Esophagus mucosa (tissue), 1 donor: Measurements from ENCODE around the gene NECAB3. TPM values are rescaled to one million over a fixed set of nuclear protein-coding genes. Genes with fewer than 3 reads are reported as not detected.
A peak's percentile ranks its signal among the peaks of the same experiment; 100 is the strongest.

ENCODE experiments used
- ATAC-seq: fragments of 200-7000 bp; cut with Tn5 transposase; one replicate; pipeline ENCODE4 v1.9.1; 2020
- total RNA-seq: library from RNA; stranded (reverse); gene quantifications from one replicate; pipeline ENCODE4 v1.2.4, GENCODE V29; 2023
- donor health status: DM: yes; HTN: yes; CAD: no.

NECAB3 gene
- total RNA-seq, 1 donor from 2014 or later = 8.0 TPM

DNA sequence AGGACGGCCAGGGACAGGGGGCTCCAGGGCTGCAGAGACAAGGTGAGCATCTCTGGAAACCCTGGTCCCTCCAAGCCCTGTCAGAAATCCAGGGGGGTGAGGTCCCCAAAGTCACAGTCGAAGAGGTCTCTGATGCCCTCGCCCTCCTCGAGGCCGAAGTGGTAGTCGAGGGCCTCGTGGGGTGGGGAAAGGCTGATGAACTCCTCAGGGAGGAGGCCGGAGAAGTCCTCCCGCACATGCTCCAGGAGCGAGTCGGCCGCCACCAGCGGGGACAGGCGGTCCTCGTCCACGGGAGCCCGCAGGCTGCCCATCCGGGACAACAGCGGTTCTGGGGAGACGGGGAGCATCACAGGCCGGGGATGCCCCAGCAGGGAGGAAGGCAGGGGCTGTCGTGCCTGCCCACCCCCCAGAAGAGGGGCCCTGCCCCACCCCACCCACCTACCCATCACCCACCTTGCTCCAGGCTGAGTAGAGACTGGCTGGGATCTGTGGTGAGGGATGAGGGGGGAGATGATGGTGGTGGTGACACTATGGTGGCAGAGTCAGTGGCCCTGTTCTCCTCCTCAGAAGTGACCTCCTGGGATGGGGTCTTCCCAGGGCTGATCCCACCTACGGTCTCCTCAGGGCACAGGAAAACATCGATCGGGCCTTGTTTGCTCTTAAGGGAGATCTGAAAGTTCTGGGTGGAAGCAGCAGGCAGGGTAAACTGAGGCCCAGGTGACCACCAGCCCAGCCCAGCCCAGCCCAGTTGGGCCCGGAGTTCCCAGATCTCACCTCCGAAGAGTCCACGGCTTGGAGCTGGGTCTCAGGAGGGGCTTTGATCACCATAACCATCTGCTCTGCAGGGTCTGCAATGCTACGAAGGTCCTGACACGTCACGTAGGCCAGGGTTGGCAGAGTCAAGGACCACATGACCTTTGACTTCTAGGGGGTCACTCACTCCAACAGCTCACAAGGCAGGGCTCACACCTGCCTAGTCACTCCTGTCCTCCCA lies 2.7 kb upstream of the NECAB3 start:
- ATAC-seq = no peak

DNA sequence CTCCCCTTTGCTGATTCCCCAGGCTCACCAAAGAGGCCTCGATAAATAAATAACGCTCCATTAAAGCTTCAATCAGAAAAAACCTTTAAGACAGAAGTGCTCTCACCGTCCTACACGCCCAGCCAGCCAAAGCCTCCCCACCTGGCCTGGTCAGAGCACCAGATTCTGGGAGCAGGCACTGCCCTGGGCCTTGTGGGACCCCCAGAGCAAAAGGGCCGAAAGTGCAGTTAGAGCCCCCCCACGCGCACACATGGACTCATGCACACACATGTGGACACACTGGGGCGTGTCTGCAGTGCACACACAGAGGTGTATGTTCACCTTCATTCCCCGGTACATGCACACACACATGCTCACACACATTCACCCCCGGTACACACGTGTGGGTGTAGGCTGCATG lies 1.9 kb upstream of the NECAB3 start:
- no peak for ATAC-seq

DNA sequence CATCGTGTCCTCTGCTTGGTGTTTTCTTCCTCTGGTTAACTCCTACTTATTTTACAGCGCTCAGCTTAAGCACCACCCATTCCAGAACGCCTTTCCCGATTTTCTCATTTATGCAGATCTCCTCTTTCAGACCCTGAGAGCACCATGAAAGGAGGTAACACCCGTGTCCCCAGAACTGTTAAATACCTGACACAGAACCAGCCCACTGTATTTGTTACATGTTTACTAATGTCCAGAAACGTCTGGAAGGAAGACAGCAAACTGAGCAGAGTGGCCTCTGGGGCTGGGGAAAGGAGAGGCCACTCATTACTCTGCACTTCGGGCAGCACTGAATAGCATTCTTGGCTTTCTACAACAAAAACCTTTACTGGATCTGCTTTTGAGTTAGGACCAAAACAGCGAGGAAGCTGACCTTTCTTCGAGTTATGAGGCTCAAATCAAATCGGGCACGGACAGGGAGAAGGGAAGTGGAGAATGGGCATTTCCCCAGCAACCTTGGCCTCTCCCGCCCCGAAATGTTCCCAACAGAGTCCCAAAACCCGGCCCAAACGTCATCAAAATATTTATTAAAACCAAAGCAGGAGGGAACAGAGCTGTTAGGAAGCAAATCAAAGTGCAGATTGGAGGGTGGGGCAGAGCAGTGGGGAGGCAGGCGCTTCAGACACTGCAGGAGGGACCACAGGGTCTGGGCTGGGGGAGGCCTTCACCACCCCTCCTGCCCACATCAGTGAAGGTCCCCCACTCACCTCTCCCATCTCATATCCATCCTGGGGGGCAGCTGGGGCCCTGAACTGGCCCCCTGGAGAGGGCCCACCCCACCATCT lies 1.1 kb upstream of the NECAB3 start:
- no peak for ATAC-seq

DNA sequence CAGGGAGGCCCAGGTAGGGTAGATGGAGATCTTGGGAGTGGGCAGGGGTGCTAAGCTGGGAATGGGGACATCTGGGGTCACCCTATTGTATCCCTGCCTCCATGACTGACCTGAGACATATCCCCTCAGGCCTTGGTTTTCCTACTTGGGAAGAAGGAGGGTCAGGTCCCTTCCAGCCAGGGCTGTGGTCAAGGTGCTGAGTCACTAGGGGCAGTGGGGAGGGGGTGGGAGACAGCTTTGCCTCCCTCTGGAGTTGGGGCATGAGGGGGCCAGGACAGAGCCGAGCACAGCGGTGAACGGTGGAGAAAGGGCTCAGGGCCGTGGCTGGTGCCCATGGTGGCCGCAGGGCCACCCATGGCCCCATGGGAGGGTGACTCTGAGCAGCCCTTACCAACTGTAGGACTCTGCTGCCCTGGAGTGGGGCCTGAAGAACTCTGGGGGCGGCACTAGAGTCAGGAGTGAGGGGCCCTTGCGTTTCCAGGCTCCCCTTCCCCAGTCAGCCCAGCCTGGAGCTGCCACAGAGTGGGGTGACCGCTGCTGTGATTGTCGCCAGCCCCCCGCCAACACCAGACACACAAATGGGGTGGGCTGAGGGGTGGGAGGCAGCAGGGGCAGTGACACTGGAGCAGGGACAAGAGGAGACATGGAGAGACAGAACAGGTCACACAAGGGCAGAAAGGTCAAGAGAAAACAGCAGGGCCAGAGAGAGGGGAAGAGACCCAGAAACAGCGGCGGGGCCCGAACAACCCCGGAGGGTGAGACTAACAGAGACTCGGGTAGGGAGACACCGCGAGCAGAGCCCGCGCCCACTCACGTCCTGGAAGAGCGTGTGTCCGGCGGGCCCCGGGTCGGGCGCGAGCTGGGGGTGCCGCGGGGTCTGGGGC lies 576 bp downstream of the NECAB3 start:
- ATAC-seq = no peak

DNA sequence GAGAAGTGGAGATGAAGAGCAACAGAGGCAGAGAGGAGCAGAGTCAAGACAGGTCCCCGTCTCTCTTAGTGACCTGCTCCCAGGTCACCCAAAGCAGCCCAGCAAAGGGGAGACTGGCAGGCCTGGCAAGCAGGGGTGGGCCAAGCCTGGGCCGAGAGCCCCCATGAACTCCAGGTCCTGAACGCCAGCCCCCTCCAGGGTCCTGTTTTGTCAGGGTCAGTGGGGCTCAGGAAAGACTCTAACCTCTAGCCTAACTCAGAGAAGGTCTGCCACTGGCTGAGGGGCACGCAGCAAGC lies 1.2 kb downstream of the NECAB3 start:
- no peak for ATAC-seq

DNA sequence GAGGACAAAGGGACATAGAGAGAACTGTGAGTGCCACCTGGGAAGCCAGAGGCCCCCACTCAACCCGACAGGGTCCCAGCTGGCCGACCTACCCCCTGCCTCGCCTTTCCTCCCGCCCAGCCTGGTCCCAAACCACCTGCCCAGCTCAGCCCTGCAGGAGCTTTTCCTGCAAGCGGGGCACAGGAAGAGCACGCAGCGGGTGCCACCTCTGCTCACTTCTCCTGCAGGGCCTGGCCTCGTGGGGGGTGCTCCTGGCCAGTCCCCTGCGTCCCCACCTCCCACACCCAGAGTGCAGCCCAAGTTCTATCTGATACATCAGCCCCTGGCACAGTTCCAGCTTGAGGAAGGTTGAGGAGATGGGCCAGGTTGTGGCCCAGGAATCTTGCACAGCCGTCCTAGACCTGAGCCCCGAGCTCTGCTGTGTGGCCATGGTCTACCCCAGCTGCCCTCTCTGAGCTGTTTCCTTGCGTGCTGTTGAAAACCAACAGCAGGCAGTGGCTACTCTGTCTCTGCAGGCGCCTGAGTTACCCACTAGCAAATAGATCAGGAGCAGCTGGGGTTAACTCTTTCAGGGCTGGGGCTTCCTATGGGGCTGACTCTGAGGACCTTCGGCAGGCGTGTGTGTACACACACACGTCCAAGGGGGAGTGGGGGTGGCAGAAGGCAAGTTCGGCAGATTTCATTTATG lies 1.7 kb downstream of the NECAB3 start:
- no peak for ATAC-seq

DNA sequence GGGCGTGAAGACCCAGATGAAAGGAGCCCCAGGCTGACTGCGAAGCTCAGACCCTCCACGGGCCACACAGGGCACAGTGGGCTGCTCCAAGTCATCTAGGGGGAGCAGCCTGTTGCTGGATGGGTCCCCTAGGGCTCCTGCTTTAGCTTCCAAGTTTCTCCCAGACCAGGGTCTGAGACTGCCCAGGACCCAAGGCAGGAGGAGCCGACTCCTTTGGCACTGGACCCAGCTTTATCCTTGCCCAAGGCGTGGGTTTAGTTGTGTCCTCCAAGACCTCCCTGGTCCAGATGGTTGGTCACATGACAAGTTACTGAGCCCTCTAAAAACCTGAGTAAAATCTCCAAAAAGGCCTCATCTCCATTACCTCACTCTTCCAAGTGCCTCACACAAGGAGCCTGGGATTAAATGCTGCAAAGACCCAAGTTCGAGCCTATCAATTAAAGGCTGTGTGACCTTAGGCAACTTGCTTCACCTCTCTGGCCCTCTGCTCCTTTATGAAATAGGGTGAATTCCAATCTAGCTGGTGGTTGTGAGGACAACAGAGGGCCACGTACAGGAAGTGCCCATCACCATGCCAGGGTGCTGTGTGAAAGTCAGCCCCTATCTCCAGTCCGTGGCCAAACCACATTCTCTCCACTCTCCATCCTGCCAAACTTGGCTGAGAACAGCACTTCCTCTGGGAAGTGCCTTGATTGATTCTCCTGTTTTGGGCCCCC lies 2.5 kb downstream of the NECAB3 start:
- ATAC-seq = no peak

DNA sequence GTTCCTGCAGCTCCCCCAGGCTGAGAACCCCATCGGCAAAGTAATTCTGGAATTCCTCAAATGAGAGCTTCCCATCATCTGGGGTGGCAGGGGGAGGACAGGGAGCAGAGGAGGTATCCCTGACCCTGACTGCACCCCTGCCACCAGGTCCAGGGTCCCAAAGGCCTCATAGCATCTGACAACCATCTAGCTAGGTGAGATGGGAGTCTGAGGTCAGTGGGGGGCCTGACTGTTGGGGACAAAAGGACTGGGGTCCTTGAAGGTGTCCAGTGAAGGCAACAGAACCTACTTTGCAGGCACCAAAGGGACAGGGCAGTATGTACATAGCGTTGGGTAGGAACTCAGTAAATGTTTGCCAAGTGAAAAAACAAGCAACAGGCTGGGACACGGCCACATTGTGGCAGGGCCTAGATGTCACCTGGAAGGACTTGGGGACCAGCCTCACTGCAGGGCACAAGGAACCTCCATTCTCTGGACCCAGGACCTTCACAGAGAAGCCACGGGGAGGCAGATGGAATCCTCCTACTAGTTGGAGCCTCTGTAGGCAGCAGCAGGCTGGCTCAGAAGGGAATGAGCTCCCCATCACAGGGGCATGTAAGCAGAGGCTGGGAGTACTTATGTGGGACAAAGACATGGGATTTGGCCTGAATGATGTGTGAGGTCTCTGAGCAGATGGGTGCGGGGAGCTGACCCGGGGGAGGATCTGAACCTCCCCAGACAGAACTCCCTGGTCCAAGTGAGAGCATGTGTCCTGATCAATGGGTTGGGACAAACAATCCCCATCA lies 3.3 kb downstream of the NECAB3 start:
- ATAC-seq = no peak

DNA sequence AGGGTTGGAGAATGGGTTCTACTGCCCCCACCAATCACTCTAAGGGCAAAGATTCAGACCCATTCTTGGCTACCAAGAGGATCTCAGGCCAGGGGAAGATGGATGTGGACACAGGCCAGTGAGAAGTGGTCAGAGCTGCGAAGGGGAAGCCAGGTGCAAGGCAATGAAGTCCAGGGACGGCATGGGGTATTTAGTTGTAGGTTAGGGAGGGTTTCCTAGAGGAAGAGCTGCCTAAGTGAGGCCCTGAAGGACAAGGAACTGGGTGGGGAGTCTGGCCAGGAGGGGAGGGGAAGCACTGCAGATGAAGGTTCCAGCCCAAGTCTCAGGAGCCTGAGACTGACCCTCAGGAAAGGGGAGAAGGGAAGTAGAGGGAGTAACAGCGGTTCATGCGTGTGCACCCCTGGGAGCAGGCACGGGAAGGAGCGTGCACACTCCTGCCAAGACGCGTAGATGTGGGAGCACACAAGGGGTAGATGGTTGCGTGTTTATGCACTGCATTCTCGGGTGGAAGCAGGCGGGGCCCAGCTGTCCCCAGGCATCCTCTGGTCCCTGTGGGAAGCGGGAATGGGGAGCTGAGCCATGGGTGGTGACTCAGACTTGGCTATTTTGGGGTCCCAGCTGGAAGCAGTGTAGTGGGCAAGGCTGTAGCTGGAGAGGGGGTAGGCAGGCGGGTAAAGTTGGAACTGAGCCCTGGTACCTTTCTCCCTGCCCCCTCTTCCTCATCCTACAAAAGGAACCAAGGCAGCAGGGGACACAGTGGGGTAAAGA lies 4.2 kb downstream of the NECAB3 start:
- ATAC-seq = no peak

DNA sequence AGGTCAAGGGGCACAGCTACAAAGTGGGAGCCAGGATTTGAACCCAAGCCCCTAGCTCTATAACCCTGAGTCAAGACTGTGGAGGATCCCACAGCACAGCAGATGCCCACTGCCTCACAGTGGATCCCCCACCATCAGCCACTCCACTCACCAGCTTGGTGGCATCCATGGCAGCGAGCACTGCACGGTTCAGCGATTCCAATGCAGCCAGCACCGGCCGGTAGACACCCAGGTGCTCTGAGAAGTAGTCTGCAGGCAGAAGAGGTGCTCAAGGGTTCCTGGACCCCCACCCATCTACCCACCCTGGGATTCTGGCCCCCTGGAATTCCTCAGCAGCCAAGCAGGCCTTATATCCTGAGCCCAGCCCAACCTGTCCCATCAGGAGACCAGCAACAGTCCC lies 5.0 kb downstream of the NECAB3 start:
- no peak for ATAC-seq

DNA sequence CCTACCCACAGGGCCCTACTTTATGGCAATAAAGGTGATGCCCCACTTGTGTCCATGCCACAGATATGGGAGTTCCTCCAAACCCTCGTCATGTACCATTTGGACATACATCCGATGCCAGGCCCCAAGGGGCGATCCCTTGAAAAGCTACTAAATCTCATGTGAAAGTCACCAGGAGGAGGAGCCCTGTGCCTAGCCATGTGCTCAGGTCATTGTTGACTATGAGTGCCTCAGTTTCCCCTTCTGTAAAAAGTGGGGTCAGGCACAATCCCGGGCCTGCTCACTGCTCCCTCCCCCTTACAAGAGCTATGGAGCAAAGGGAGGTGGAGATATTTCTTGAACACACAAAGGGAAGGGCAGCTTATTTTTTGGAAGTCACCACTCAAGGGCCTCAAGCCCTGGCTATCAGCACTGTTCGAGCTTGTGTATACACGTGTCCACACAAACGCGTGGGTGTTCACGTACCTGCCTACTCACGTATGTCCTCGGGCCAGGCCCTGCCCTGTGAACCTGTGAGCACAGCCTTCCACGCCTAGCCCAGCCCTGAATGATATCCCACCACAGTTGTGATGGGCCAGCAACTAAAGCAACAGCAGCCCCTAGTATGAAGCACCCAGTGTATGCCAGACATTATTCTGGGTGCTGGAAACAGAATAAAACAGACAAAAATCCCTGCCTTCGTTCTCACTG lies 5.6 kb downstream of the NECAB3 start:
- ATAC-seq = no peak

DNA sequence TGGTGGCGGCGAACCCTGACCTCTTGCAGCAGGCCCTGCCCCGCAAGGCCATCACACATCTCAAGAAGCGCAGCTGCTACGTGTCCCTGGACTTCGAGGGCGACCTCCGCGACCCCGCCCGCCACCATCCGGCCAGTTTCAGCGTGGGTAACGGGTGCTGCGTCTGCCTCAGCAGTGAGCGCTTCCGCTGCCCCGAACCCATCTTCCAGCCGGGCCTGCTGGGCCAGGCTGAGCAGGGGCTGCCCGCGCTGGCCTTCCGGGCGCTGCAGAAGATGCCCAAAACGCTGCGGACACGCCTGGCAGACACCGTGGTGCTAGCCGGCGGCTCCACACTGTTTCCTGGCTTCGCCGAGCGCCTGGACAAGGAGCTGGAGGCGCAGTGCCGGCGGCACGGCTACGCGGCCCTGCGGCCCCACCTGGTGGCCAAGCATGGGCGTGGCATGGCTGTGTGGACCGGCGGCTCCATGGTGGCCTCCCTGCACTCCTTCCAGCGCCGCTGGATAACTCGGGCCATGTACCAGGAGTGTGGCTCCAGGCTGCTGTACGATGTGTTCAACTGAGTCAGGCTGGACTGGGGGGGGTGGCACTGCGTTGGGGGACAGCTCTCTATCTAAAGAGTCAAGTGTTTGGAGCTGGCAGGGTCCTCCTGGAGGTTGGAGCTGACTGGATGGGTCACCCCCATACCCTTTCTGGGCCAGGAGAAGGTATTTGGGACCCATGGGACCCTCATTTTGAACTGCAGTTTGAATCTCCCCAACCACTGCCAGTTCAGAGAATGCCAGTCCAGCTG lies 6.4 kb downstream of the NECAB3 start:
- peak; percentile 67 for ATAC-seq

DNA sequence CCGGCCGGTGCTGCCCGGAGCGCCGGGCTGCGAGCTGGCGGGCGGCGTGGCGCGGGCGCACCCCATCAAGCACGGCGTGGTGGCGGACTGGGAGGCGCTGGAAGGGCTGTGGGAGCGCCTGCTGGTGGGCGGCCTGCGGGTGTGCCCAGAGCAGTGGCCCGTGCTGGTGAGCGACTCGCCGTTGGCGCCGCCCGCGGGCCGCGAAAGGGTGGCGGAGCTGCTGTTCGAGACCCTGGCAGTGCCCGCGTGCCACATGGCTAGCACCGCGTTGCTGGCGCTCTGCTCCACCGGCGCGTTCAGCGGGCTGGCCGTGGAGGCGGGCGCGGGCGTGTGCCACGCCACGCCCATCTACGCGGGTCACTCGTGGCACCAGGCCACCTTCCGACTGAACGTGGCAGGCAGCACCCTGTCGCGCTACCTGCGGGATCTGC lies 7.0 kb downstream of the NECAB3 start:
- peak; percentile 42 for ATAC-seq

DNA sequence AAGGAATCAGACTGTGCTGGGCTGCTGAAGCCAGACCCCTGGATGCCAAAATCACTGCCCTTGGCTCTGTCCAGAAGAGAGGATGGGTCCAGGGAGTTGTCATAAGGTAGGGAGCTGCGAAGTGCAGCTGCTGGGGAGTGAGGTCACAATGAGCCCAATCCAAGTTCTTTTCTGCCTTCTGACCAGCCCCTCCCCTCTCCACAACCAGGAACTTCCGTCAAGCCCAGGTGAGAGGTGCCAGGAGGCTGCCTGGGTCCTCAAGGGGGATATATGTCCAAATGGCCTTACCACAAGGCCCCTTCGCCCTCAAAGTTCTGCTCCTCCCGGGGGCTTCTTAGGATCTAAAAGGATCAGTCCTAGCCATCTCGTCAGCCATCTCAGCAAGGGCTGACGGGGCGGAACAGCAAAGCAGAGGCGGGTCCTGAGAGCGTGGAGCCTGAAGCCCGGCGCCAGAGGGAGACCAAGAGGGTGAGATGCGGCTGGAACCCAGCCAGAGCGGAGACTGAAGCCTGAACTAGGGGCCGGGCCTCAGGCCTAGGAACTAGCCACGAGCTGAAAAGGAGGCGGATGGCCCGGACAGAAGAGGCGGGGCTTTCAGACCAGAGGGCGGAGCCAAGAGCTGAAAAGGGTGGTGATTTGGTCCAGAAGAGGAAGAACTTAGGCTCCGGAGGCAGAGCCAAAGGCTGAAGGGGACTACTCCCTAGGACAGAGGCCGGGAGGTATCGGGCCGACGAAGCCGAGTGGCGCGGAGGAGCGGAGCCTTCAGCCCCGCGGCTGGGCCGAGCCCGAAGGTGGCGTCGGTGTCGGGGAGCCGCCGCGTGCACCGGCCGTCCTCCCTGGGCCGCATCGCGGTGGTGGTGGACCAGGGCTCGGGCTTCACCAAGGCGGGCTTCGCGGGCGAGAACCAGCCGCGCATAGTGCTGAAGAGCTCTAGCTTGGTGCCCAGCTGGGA lies 7.7 kb downstream of the NECAB3 start, which contains the start of gene ACTL10:
Gene ACTL10 (plus strand): TSS at position 651 of the 952 bp plus-strand sequence. CDS start 555 bp downstream, outside the sequence.
- peak; percentile 70 for ATAC-seq

DNA sequence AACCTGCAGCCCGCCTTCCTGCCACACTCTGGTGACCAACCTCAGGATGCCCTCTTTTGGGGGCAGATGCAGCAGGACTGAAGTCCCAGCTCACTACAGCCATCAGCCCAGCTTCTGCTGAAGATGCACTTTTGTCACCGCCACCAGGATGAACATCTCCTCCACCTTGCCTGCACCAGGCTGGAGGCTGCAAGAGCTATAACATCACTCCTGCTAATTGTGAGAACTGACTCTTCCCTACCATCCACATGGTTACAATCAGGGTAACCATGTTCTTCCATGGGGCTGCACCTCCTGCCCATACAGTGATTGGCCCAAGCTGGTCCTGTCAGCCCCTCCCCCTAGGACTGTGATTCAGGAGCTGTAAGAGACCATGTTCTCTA lies 9.5 kb downstream of the NECAB3 start:
- ATAC-seq = no peak

DNA sequence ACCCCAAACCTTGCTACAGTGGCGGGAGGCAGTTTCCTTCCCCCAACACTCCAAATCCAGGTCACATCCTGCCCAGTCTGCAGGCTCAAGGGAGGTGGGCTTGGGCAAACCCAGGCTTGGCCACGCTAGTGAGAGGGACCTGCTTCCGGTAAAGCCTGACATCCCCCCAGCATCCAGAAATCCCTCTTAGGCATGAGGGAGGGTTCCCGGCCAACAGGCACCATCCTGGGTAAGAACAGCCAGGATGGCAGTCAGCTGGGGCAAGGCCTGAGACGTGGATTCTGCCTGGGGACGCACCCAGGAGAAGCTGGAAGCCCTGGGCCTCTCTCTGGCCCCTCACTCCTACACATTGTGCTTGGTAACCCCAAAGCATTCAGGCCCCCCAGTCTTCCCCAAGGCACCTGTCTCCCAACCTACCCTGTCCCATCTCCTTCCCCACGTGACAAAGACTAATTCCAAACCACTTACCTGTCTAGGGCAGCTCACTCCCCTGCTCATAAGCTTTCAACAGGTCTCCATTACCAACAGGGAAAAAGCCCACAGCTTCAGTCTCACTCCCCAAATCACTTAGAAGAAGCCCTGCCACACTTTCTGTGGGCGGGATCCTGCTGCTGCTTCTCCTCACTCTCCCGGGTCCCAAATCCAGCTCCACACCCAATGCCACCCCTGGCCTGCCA lies 10.0 kb downstream of the NECAB3 start:
- no peak for ATAC-seq
